Activated CD8-positive, alpha-beta memory T cell treated with anti-CD3 and anti-CD28 coated beads, Interleukin-2, amount 50 U/mL, for 24 hours (primary cell): Measurements from ENCODE around the gene PSMD10.

Experiments used
- DNase-seq: peaks from one replicate; pipeline ENCODE4 v3.0.0-alpha.2; 2020; ENCODE audit errors: extremely low read depth

The PSMD10 gene

DNA sequence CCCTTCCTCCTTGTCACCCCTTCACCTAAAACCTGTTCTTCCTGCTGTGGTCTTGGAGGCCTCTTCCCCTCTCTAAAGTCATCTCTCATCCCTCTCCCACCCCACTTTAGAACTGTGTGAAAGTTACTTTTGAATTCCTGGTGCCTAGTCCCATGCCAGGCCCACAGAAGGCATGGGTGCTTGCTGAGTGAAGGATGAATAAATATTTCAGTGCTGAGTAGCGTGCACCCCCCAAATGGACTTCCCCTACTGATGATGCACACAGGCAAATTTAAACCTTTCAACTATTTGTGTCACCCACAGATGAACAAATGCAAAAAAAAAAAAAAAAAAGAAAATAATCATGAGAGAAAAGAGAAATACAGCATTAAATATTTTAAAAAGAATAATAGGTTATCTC, 19.8 kb downstream of the PSMD10 start:
- DNase-seq: no peak

DNA sequence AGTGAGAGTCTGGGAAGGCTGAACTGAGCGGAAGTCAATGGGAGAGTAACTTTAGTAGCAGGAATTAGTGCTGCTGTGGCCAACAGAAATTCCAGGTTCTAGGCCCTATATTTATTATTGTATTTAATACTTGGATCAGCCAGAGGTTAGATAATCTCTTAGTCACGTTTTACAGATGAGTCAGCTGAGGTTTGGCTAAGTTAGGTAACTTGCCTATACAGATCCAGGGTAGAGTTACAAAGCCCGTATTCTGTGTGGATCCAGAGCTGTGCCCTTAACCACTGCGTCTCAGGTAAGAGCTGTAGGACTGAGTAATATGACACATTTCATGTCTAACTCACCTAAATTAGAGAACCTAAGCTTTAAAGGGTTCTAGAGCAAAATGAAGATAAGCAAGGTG, 20.5 kb downstream of the PSMD10 start:
- DNase-seq: no peak

DNA sequence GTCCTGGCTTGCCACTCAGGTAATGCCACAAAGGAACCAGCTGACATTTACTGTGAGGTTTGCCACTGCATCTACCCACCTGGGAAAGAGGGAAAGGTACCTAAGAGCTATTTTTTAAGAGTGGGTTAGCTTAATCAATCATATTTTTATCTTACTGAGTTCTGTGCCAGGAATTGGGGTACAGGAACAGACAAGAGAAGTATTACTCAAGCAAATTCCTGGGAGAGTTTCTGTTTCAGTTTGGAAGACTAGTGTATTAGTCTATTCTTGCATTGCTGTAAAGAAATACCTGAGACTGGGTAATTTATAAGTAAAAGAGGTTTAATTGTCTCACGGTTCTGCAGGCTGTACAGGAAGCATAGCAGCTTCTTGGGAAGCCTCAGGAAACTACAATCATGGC, 23.2 kb downstream of the PSMD10 start:
- DNase-seq: no peak

DNA sequence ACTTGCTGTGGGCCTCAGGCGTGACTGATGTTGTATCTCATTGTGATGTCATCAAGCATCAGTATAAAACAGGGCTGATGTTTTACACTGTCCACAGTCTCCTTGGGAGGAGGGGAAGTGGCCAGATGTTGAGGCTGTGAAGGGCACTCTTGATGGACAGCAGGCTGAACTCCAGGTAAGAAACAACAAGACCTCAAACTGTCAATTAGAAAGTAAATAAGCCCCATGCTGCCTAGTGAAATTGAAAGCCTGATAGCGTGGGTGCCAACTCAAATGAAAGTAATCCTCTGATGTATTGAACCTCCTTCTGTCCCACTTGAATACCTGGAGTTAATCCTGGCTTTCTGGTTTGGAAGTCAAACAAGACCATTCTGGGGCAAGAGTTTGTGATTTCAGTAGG, 26.7 kb downstream of the PSMD10 start:
- DNase-seq: no peak

DNA sequence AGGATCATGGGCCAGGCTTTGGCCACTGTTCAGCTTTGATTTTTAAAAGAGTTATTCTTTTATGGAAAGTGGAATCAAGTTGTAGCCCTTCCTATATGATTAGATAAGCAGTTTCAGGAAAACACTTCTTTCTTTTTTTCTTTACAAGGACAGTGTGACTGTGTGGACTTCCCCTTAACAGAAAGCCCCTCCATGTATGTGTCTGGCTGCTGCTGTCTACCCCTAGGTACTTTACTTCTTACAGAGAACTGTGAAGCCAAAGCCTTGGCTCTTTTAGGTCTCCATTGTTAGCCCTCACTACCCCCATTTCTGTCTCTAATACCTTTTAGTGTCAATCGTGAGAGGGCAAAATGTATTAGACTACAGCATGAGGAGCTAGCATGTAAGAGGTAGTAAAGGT, 27.3 kb downstream of the PSMD10 start:
- no peak for DNase-seq

DNA sequence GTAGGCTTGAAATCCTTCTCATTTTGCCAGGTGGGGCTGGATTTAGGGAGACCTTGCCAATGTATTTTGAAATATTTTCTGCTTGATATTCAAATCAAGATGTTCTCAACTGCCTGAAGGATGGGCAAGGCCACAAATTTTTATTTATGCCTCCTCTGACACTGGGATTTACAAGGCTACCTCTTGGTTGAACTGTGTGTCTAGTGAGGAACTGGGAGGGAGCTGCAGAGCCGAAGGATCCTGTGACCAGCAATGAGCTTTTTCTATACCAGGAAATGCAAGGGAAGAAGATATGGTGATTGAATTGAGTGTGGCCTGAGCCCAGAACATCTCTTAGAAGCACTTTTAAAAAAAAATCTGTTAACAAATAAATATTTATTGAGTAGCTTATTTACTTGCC, 31.5 kb downstream of the PSMD10 start:
- DNase-seq: no peak

DNA sequence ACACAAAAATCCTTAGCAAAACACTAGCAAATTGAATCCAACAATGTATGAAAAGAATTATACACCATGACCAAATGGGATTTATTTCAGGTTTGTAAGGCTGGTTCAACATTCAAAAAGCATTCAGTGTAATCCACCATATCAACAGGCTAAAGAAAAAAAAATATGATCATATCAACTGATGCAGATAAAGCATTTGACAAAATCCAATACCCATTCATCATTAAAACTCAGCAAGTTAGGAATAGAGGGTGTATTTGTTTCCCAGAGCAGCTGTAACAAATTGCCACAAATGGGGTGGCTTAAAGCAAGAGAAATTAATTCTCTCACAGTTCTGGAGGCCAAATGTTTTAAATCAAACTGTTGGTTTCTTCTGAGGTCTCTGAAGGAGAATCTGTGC, 35.8 kb downstream of the PSMD10 start:
- no peak for DNase-seq

DNA sequence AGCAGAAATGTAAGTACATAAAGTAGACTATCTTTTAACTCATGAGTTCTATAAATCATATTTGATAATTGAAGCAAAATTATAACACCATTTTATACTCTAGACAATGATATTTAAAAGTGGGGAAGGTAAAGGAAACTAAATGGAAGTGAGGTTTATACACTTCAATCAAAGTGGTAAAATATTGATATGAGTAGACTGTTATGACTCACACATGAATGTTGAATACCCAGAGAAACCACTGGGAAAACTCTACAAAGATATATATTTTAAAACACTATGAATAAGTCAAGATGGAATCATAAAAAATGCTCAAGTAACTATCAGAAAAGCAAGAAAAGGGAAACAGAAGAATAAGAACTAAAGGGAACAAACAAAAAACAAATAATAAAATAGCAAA, 38.1 kb downstream of the PSMD10 start:
- DNase-seq: no peak

DNA sequence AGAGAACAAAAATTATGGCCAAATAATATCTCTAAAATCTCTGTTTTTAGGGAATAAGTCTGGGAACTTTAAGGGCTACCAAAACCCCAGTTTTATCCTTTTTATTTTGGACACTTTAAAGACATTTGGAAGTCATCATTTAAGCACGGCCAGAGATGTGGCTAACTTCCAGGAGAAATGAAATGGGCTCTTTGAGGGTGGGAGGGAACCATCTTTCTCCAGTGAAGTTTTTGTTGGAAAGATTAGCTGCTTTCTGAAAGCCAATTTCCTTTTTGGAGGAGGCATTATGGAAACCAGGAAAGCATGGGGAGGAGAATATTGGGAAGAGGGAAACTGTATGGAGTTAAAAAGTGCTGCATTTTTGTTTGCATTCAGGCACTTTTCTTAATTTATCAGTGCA, 41.7 kb downstream of the PSMD10 start:
- DNase-seq: no peak

DNA sequence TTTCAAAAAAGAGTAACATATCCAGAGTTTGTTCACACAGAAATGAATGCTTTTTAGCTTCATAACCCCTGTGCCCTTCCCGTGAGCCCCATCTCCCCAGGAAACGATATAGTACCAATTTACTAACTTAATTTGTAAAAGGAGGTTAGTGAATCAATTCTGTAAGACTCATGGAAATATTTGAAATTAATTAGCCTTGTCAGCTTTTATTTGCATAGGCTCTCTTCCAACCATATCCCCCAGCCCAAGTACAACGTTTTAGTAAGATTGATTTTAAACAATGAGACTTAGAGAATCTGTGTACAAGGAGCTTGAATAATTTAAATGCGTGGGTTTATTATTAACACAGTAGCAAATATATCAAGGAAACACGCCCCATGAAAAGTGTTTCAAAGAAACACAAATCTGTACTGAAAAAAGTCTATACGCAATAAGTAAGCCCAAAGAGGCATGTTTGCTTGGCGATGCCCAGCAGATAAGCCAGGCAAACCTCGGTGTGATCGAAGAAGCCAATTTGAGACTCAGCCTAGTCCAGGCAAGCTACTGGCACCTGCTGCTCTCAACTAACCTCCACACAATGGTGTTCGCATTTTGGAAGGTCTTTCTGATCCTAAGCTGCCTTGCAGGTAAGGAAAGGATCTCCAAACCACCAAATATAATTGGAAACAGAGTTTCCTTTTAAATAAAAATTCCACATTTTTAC, 46.6 kb downstream of the PSMD10 start, which contains the start of gene VSIG1:
TSS of gene VSIG1 (plus strand) at position 512 of the 703 bp plus-strand sequence. CDS start at position 578, 66 bp downstream.
- DNase-seq: no peak

DNA sequence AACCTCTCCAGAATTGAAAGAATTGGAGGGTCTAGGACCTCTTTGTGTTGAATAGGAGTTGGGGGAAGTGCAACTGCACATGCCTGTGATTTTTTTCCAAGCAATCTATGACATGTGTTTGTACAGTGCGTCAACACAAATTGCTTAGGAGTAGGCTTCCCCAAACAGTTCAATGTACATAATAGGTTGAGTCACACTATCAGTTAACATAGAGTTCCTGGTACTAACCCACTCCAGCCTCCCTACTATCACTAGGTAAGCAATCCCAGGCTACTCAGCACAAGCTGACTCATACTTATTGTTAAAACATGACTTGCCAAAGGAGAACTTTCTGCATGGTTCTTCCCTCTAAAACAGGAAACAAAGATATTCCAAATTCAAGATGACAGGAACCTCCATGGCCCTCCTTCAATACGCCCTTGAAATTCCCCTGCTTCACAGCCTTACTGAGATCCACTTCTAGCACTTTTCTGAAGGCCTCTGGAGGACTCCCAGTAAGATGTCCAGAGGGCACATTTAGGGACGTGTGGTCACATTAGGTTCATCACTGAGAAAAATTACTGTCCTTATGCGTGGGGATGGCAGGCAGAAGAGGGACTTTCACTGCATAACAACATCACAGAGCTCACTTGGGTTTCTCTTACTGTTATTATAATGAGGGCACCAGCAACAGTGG, 54.9 kb downstream of the PSMD10 start:
- DNase-seq: no peak

DNA sequence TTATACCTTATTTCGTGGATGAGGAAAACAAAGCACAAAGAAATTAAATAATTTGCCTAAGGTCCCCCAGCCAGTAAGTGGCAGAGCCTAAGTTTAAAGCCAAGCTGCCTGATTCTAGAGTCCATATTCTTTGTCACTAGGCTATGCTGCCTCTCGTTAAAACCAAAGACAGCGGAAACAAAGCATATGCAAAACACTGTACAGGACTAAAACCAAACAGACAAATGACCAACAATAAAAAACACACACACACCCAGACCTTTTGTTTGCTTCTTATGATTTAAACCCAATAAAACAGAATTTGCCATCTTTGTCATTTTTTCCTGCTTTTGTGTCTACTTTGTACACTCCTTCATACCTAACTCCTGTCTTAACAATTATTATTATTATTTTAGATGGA, 56.6 kb downstream of the PSMD10 start:
- DNase-seq: no peak
